ENCODE results near the gene KRT28.
"Not testable (repeated sequence)": the region's sequence is repeated elsewhere in the genome, so short reads cannot be mapped to it uniquely, and the experiment has no call there.

KRT28 gene

GRCh38 chr17:40818343-40818732 lies 18.6 kb upstream of the KRT28 start:
- Histone ChIP-seq H3K4me3 (ENCODE audit: low read length) (peak overlapping the region; percentile 88), H3K36me3 (replicated peaks; ENCODE audit: low read depth, low read length) (peaks cover 13% of the 10 kb centered on the region), H3K79me2 (ENCODE audit: low read length) (peaks cover 12% of the 10 kb centered on the region), H3K27me3 (ENCODE audit: low read depth, low read length) (no peaks in the 10 kb centered on the region), H3K9ac (ENCODE audit: low read length) (peak overlapping the region; percentile 83), H4K20me1 (ENCODE audit: insufficient read depth, low read length) (no peaks in the 10 kb centered on the region), H3K27ac (ENCODE audit: low read length) (peak overlapping the region; percentile 73), H2AFZ (ENCODE audit: low read depth, low read length) (no peak overlapping the region), H3K9me3 (ENCODE audit: insufficient read depth, low read length) (no peaks in the 10 kb centered on the region), H3K4me2 (ENCODE audit: low read length) (peak overlapping the region; percentile 86), H3K4me1 (ENCODE audit: low read length) (peaks cover 23% of the 10 kb centered on the region)
- TF ChIP-seq CTCF (IDR thresholded peaks at IDR 0.05; ENCODE audit: low read depth, low read length) = 0 out of 2 replicates have a peak, but pooled peaks have one; percentile 3
- TF ChIP-seq EZH2phosphoT487 (IDR thresholded peaks at IDR 0.05; ENCODE audit: low read depth) = no peak

GRCh38 chr17:40817103-40817682 lies 17.4 kb upstream of the KRT28 start:
- Histone ChIP-seq H3K4me2 (ENCODE audit: low read length) (no peak overlapping the region), H3K9ac (ENCODE audit: low read length) (no peak overlapping the region), H4K20me1 (ENCODE audit: insufficient read depth, low read length) (no peaks in the 10 kb centered on the region), H3K27ac (ENCODE audit: low read length) (no peak overlapping the region), H3K36me3 (replicated peaks; ENCODE audit: low read depth, low read length) (peaks cover 13% of the 10 kb centered on the region), H3K79me2 (ENCODE audit: low read length) (peaks cover 12% of the 10 kb centered on the region), H2AFZ (ENCODE audit: low read depth, low read length) (no peak overlapping the region), H3K27me3 (ENCODE audit: low read depth, low read length) (no peaks in the 10 kb centered on the region), H3K9me3 (ENCODE audit: insufficient read depth, low read length) (no peaks in the 10 kb centered on the region), H3K4me3 (ENCODE audit: low read length) (no peak overlapping the region), H3K4me1 (ENCODE audit: low read length) (peaks cover 23% of the 10 kb centered on the region)
- no peak for TF ChIP-seq EZH2phosphoT487 (IDR thresholded peaks at IDR 0.05; ENCODE audit: low read depth)

DNA sequence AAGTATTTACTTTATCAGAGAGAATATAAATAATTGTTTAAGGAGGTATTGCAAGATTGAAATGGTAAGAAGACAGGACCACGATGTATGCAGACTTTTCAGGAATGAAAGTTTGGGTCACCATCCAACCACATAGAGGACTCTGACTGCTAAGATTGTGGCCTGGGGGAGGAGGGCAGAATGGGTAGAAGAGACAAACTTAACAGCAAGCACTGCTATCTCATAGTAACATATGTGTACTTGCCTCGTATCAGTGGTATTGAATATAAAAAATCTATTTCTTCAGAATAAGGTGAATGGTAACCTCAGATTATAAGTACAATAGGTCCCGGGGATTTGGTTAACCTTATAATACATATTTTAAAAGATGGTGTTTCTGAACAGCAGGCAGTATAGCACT lies 16.8 kb upstream of the KRT28 start:
- Histone ChIP-seq H3K4me1 (ENCODE audit: low read length) (peaks cover 23% of the 10 kb centered on the region), H3K79me2 (ENCODE audit: low read length) (peaks cover 12% of the 10 kb centered on the region), H3K4me3 (ENCODE audit: low read length) (no peak overlapping the region), H3K4me2 (ENCODE audit: low read length) (no peak overlapping the region), H3K9ac (ENCODE audit: low read length) (no peak overlapping the region), H3K27me3 (ENCODE audit: low read depth, low read length) (peaks cover 2% of the 10 kb centered on the region; the same call in 1 of the 2 replicates), H2AFZ (ENCODE audit: low read depth, low read length) (no peak overlapping the region), H3K9me3 (ENCODE audit: insufficient read depth, low read length) (no peaks in the 10 kb centered on the region), H4K20me1 (ENCODE audit: insufficient read depth, low read length) (no peaks in the 10 kb centered on the region), H3K36me3 (replicated peaks; ENCODE audit: low read depth, low read length) (peaks cover 13% of the 10 kb centered on the region), H3K27ac (ENCODE audit: low read length) (no peak overlapping the region)
- no peak for TF ChIP-seq CTCF (IDR thresholded peaks at IDR 0.05; ENCODE audit: low read depth, low read length)
- no peak for TF ChIP-seq EZH2phosphoT487 (IDR thresholded peaks at IDR 0.05; ENCODE audit: low read depth)

- no peak overlapping the region for H3K4me2 ChIP-seq (ENCODE audit: low read length)
- peaks cover 17% of the 10 kb centered on the region for H3K4me1 ChIP-seq (ENCODE audit: low read length)
- H3K9ac ChIP-seq (ENCODE audit: low read length) = no peak overlapping the region
- H3K4me3 ChIP-seq (ENCODE audit: low read length) = no peak overlapping the region
- H2AFZ ChIP-seq (ENCODE audit: low read depth, low read length) = no peak overlapping the region
- H3K36me3 ChIP-seq (replicated peaks; ENCODE audit: low read depth, low read length) = peaks cover 13% of the 10 kb centered on the region
- no peaks in the 10 kb centered on the region for H4K20me1 ChIP-seq (ENCODE audit: insufficient read depth, low read length)
- H3K27ac ChIP-seq (ENCODE audit: low read length) = no peak overlapping the region
- H3K27me3 ChIP-seq (ENCODE audit: low read depth, low read length) = peaks cover 9% of the 10 kb centered on the region
- peaks cover 12% of the 10 kb centered on the region for H3K79me2 ChIP-seq (ENCODE audit: low read length)
- TF ChIP-seq CTCF (IDR thresholded peaks at IDR 0.05; ENCODE audit: low read depth, low read length) (no peak), EZH2phosphoT487 (IDR thresholded peaks at IDR 0.05; ENCODE audit: low read depth) (no peak)
- no peaks in the 10 kb centered on the region for H3K9me3 ChIP-seq (ENCODE audit: insufficient read depth, low read length)
Observed at GRCh38 chr17:40815381-40815780, 15.6 kb upstream of the KRT28 start.

DNA sequence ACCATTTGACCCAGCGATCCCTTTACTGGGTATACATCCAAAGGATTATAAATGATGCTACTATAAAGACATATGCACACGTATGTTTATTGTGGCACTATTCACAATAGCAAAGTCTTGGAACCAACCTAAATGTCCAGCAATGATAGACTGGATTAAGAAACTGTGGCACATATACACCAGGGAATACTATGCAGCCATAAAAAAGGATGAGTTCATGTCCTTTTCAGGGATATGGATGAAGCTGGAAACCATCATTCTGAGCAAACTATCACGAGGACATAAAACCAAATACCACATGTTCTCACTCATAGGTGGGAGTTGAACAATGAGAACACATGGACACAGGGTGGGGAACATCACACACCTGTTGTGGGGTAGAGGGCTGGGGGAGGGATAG lies 14.9 kb upstream of the KRT28 start:
- H3K4me1 ChIP-seq (ENCODE audit: low read length); H2AFZ ChIP-seq (ENCODE audit: low read depth, low read length); H3K9ac ChIP-seq (ENCODE audit: low read length); H3K27ac ChIP-seq (ENCODE audit: low read length); H3K4me2 ChIP-seq (ENCODE audit: low read length); H3K4me3 ChIP-seq (ENCODE audit: low read length); H4K20me1 ChIP-seq (ENCODE audit: insufficient read depth, low read length); H3K9me3 ChIP-seq (ENCODE audit: insufficient read depth, low read length): not testable (repeated sequence)
- H3K36me3 ChIP-seq (replicated peaks; ENCODE audit: low read depth, low read length) = peaks cover 13% of the 10 kb centered on the region
- peaks cover 12% of the 10 kb centered on the region for H3K79me2 ChIP-seq (ENCODE audit: low read length)
- peaks cover 16% of the 10 kb centered on the region for H3K27me3 ChIP-seq (ENCODE audit: low read depth, low read length)
